Stimulated activated CD8-positive, alpha-beta memory T cell treated with anti-CD3 and anti-CD28 coated beads, Interleukin-2, amount 100 ng/mL, for 48 hours (primary cell): ENCODE results near the gene VPS37D.

Source experiments
- DNase-seq, 2 donors: peaks; one replicate each; pipeline ENCODE4 v3.0.0-alpha.2; 2020; ENCODE audit warnings: low read depth in 2 of 2

VPS37D gene

DNA sequence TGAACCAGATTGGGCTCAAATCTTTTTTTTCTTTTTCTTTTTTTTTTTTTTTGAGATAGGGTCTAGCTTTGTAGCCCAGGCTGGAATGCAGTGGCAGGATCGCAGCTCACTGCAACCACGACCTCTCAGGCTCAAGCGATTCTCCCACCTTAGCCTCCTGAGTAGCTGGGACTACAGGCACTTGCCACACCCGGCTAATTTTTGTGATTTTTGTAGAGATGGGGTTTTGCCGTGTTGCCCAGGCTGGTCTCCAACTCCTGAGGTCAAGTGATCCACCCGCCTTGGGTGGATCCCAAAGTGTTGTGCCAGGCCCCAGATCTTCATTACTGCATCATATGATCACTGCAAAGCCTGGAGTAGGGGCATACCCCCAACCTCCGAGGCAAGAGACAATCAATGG lies 12.9 kb downstream of the VPS37D start:
- no peak for DNase-seq

DNA sequence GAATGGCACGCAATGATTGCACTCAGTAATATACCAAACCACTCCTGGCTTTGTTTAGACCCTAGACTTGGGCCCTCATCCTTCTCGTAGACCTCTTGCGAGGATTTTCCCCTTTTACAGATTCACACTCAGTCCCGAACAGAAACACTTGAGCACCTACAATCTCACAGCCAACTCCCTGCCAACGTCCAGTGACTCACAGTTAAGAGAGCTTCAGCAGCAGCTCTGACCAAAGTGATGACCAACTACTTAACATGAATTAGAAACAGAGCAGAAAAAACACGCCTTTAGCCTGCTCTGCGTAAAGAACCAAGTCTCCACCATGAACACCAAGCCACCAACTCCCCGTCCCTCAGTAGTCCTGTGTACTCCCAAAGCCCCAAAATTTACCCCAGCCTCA lies 13.4 kb downstream of the VPS37D start:
- no peak for DNase-seq

GRCh38 chr7:73682745-73683055 lies 15.1 kb downstream of the VPS37D start:
- DNase-seq: no peak

DNA sequence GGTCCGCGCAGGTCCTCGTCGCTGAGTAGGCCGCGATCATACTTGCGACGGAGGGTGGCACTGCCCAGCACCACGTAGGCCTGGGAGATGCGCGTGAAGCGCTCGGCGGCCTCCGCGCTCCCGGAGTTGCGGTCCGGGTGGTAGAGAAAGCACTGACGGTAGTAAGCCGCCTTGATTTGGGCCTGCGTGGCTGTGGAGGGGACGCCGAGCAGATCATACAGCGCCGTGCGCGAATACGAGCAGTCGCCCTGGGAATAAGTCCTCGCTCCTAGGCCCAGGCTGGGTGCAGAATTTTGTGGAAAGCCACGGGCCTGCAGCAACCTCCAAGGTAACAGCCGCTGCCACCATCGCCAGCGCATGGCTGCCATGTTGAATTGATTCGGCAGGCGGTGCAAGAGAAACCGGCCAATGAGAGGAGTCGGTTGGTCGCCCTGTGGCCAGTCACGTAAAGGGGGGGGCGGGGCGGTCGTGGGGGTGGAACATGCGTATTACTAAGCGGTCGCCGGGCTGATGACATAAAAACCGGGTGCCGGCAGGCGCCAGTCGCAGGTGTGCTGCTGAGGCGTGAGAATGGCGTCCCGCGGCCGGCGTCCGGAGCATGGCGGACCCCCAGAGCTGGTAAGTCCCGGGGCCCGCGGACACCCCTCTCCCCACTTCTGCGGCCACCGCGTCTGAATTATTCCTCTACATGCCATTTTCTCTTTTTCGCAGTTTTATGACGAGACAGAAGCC lies 15.6 kb downstream of the VPS37D start, which contains the start of the genes BUD23 and DNAJC30:
Gene BUD23 (plus strand): TSS at position 542 of the 732 bp plus-strand sequence. CDS start 29 bp downstream, at position 571.
Gene DNAJC30 (minus strand): TSS at position 398 of the 732 bp plus-strand sequence. CDS start 30 bp downstream, at position 368.
- peak; percentile 93 to 99 for DNase-seq

GRCh38 chr7:73683788-73684693 lies 16.4 kb downstream of the VPS37D start:
- peak in 1 of 2 donors; percentile 14 for DNase-seq

GRCh38 chr7:73685311-73685710 lies 17.7 kb downstream of the VPS37D start:
- DNase-seq: no peak

DNA sequence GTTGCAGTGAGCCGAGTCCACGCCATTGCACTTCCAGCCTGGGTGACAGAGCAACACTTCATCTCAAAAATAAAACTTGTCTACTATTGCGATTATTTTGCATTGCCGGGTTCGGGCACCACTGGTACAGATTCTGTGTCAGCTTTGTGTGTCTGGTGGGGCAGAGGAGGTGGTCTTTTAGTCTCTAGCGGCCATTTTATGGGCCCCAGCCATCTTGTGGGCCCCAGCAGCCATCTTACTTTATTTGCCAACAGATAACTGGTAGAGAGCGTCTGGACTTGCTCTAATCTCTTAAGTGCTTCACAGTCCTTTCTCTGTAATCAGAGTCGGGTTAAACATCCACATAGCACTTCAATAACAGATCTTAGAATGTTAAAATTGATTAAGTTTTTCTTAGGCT lies 20.7 kb downstream of the VPS37D start:
- no peak for DNase-seq

DNA sequence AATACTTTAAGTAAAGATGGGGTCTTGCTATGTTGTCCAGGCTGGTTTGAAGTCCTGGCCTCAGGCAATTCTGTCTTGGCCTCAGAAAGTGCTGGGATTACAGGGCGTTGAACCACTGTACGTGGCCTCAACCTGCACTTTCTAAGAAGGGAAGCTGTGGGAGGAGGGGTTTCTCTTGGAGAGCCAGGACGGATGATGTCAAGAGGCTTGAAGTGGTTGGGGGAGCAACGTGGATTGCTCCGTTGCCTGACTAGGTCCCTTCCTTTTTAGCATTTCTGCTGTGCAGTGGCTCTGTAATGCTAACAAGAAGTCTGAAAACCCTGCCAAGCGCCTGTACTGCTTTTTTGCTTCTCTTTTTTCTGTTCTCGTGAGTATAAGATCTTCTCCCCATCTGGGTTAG lies 23.0 kb downstream of the VPS37D start:
- no peak for DNase-seq

- no peak for DNase-seq
Observed at GRCh38 chr7:73696372-73696771, 28.7 kb downstream of the VPS37D start.

DNA sequence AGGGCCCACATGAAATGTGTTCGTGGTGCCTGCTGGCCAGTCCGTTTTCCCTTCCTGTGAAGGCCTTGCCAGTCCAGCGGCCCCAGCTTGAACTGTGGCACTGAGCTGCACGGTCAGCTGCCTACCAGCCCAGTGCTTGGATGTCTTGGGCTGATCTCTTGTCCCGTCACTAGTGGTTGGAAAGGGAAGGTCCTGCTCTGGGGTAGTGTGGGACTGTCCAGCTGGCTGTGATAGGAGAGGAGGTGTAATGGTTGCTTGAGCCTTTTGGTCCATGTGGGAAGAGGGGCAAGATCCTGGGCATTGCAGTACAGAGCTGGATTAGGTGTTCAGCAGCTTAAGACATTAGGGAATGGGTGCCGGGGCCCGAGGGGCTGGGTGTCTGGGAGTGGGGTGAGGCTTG lies 30.8 kb downstream of the VPS37D start:
- no peak for DNase-seq

DNA sequence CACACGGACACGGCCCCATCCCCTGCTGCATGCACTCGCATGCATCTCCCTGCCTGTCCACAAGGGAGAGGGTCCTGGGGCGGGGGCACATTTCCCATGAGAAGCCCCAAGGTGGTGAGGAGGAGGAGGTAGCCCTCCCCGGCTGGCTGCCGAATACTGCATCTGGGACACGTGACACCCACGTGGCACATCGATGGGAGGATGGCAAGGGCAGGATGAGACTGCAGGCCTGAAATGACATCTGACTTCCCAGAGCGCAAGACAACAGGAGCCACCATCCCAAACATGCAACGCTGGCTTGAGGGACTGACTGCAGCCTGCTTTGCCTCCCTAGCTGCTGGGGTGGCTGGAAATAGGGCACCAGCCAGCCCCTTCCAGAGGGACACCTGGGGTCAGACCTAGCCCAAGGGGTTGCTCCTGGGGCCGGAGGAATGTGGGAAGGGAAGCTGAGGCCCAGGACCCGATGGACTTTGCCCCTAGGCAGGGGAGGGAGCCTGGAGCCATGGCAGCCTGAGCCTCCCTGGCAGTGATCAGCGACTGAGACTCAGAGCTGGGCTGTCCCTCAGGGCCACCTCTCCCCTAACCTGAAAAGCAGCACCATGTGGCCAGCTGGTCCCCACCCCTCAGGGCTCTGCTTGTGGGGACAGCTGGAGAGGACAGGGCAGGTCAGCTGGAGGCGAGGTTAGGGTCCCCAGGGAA lies 31.9 kb downstream of the VPS37D start:
- DNase-seq: no peak

DNA sequence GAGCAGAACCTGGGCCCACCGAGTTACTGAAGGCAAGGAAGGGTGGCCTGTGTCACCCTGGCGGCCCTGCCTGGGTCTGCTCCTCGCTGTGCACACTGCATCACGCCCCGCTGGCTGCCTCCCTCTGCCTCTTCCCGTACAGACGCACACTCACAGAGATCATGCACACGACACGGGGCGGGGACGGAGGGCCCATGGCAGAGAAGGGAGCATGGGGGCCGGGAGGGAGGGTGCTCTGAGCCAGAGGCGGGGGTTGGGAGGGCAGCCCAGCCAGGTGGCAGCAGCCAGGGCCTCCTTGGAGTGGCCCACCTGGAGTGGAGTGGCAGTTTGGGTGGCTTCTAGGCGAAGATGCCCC lies 32.4 kb downstream of the VPS37D start:
- no peak for DNase-seq

- DNase-seq: no peak
Observed at GRCh38 chr7:73700581-73701134, 33.0 kb downstream of the VPS37D start.

- peak in 1 of 2 donors; percentile 8 for DNase-seq
Observed at GRCh38 chr7:73701357-73701995, 33.8 kb downstream of the VPS37D start.

GRCh38 chr7:73702226-73702625 lies 34.6 kb downstream of the VPS37D start:
- no peak for DNase-seq

DNA sequence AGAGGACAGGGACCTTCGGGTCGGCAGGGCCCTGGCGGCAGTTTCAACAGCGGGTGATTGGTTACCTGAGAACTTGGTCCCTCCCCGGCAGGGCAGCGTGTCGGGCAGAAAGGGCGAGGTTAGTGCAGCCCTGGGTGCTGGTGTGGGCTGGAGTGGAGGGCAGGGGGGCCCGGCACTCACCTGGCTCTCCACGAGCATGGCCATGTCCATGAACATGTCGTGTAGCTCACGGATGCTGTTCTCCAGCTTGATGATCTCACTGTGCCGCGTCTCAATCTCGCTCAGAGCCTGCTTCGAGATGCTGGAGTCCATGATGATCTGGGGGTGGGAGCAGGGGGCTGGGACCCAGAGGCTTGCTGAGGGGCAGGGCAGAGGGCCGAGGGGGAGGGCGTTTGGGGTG lies 35.0 kb downstream of the VPS37D start:
- DNase-seq: no peak

- DNase-seq: no peak
Observed at GRCh38 chr7:73703225-73703624, 35.6 kb downstream of the VPS37D start.

GRCh38 chr7:73703757-73704639 lies 36.4 kb downstream of the VPS37D start:
- peak in 1 of 2 donors; percentile 26 for DNase-seq

GRCh38 chr7:73704640-73705550 lies 37.3 kb downstream of the VPS37D start:
- DNase-seq: no peak

GRCh38 chr7:73705551-73705920 lies 37.9 kb downstream of the VPS37D start:
- DNase-seq: no peak
